H9 (cell line): ENCODE results near the gene CHAC2. TPM values are rescaled to one million over a fixed set of nuclear protein-coding genes. Genes with fewer than 3 reads are reported as not detected.

Source experiments
- DNase-seq: peaks from one replicate; pipeline ENCODE4 v3.0.0-alpha.2; 2017
- H2AFZ ChIP-seq: one replicate; pipeline ENCODE4 v1.6.1; 2013; ENCODE audit warnings: mild to moderate bottlenecking, low read length, control low read depth, moderate library complexity
- H2AK5ac ChIP-seq: 2 replicates; pipeline ENCODE4 v1.6.1; 2013; ENCODE audit warnings: low read length, control low read depth, mixed read lengths; ENCODE audit not compliant: insufficient read length
- H2BK120ac ChIP-seq: one replicate; pipeline ENCODE4 v1.6.1; 2013; ENCODE audit warnings: low read depth, mild to moderate bottlenecking, low read length, control low read depth, inconsistent platforms; ENCODE audit not compliant: poor library complexity, severe bottlenecking
- H2BK12ac ChIP-seq: 2 replicates; pipeline ENCODE4 v1.6.1; 2013; ENCODE audit warnings: low read length, control low read depth, mixed read lengths, low read depth; ENCODE audit not compliant: insufficient read length
- H2BK15ac ChIP-seq: 2 replicates; pipeline ENCODE4 v1.6.1; 2013; ENCODE audit warnings: low read depth, low read length, control low read depth
- H2BK20ac ChIP-seq: one replicate; pipeline ENCODE4 v1.6.1; 2013; ENCODE audit warnings: low read depth, mild to moderate bottlenecking, low read length, control low read depth, inconsistent platforms; ENCODE audit not compliant: poor library complexity, severe bottlenecking
- H2BK5ac ChIP-seq: 2 replicates; pipeline ENCODE4 v1.6.1; 2013; ENCODE audit warnings: low read length, control low read depth, mixed read lengths; ENCODE audit not compliant: insufficient read length
- H3K14ac ChIP-seq: 2 replicates; pipeline ENCODE4 v1.6.1; 2013; ENCODE audit warnings: low read length, control low read depth; ENCODE audit not compliant: insufficient read depth
- H3K18ac ChIP-seq: 2 replicates; pipeline ENCODE4 v1.6.1; 2013; ENCODE audit warnings: low read depth, mild to moderate bottlenecking, mixed read lengths, low read length, control low read depth; ENCODE audit not compliant: insufficient read length
- H3K23ac ChIP-seq: 2 replicates; pipeline ENCODE4 v1.6.1; 2013; ENCODE audit warnings: low read length, control low read depth, mixed read lengths, low read depth; ENCODE audit not compliant: insufficient read length
- H3K23me2 ChIP-seq: 2 replicates; pipeline ENCODE4 v1.6.1; 2013; ENCODE audit warnings: low read depth, mild to moderate bottlenecking, mixed read lengths, low read length, control low read depth; ENCODE audit not compliant: insufficient read length, poor library complexity, severe bottlenecking
- H3K27ac ChIP-seq: 2 replicates; pipeline ENCODE4 v1.5.1; 2013; ENCODE audit warnings: low read length, control low read depth, mixed read lengths, low read depth; ENCODE audit not compliant: insufficient read length
- H3K27me3 ChIP-seq: 2 replicates; pipeline ENCODE4 v1.6.1; 2013; ENCODE audit warnings: low read length, control low read depth, inconsistent platforms; ENCODE audit not compliant: insufficient read depth
- H3K4ac ChIP-seq: 2 replicates; pipeline ENCODE4 v1.6.1; 2013; ENCODE audit warnings: low read depth, mild to moderate bottlenecking, control low read depth, inconsistent platforms, low read length, moderate library complexity
- H3K4me1 ChIP-seq: 2 replicates; pipeline ENCODE4 v1.6.1; 2013; ENCODE audit warnings: low read length, control low read depth, inconsistent platforms; ENCODE audit not compliant: insufficient read depth
- H3K4me2 ChIP-seq: 2 replicates; pipeline ENCODE4 v1.6.1; 2013; ENCODE audit warnings: low read length, control low read depth, mixed read lengths; ENCODE audit not compliant: insufficient read length, insufficient read depth
- H3K56ac ChIP-seq: 2 replicates; pipeline ENCODE4 v1.6.1; 2013; ENCODE audit warnings: low read depth, mild to moderate bottlenecking, mixed read lengths, low read length, control low read depth; ENCODE audit not compliant: insufficient read length
- H3K79me1 ChIP-seq: 2 replicates; pipeline ENCODE4 v1.6.1; 2013; ENCODE audit warnings: low read depth, mild to moderate bottlenecking, moderate library complexity, low read length, control low read depth, inconsistent platforms; ENCODE audit not compliant: insufficient read depth, poor library complexity, severe bottlenecking
- H3K79me2 ChIP-seq: 2 replicates; pipeline ENCODE4 v1.6.1; 2013; ENCODE audit warnings: low read length, control low read depth, inconsistent platforms; ENCODE audit not compliant: insufficient read depth
- H3K9ac ChIP-seq: 2 replicates; pipeline ENCODE4 v1.6.1; 2013; ENCODE audit warnings: low read length, control low read depth, mixed read lengths; ENCODE audit not compliant: insufficient read length; ENCODE audit errors: extremely low read depth
- H3K9me3 ChIP-seq: one replicate; pipeline ENCODE4 v1.6.1; 2013; ENCODE audit warnings: low read depth, low read length, inconsistent platforms; ENCODE audit not compliant: control insufficient read depth
- H3T11ph ChIP-seq: one replicate; pipeline ENCODE4 v1.6.1; 2013; ENCODE audit warnings: mild to moderate bottlenecking, low read length, control low read depth, inconsistent platforms
- H4K20me1 ChIP-seq: one replicate; pipeline ENCODE4 v1.6.1; 2013; ENCODE audit not compliant: control insufficient read depth, insufficient read length, insufficient read depth
- H4K5ac ChIP-seq: 2 replicates; pipeline ENCODE4 v1.6.1; 2013; ENCODE audit warnings: low read depth, mild to moderate bottlenecking, mixed read lengths, low read length, control low read depth; ENCODE audit not compliant: insufficient read length
- H4K8ac ChIP-seq: replicated peaks from 2 replicates; pipeline ENCODE4 v1.6.1; 2013; ENCODE audit warnings: low read length, control low read depth, mixed read lengths, low read depth; ENCODE audit not compliant: insufficient read length
- H4K91ac ChIP-seq: 2 replicates; pipeline ENCODE4 v1.6.1; 2013; ENCODE audit warnings: low read depth, mild to moderate bottlenecking, moderate library complexity, mixed read lengths, low read length, control low read depth; ENCODE audit not compliant: insufficient read length
- H3K27ac Mint-ChIP-seq, 3 experiments: 2 replicates in 2 of 3; 3 replicates in 1 of 3; pipeline ENCODE4 v1.8.0; 2020 to 2021; ENCODE audit warnings: mixed read lengths in 3 of 3, mild to moderate bottlenecking in 1 of 3, moderate library complexity in 1 of 3
- H3K27me3 Mint-ChIP-seq: 2 replicates; pipeline ENCODE4 v1.8.0; 2021; ENCODE audit warnings: low read depth, mild to moderate bottlenecking, moderate library complexity, mixed read lengths
- H3K36me3 Mint-ChIP-seq, 3 experiments: 2 replicates in 2 of 3; 3 replicates in 1 of 3; pipeline ENCODE4 v1.8.0; 2020 to 2021; ENCODE audit warnings: low read depth in 3 of 3, mixed read lengths in 3 of 3; ENCODE audit not compliant: insufficient read depth in 1 of 3
- H3K4me1 Mint-ChIP-seq, 2 experiments: 2 replicates each; pipeline ENCODE4 v1.8.0; 2020; ENCODE audit warnings: mixed read lengths in 2 of 2
- H3K4me3 Mint-ChIP-seq, 2 experiments: 2 replicates in 1 of 2; 3 replicates in 1 of 2; pipeline ENCODE4 v1.8.0; 2020 to 2021; ENCODE audit warnings: mild to moderate bottlenecking in 2 of 2, mixed read lengths in 2 of 2, moderate library complexity in 1 of 2
- H3K9me3 Mint-ChIP-seq, 2 experiments: 2 replicates in 1 of 2; 3 replicates in 1 of 2; pipeline ENCODE4 v1.8.0; 2020; ENCODE audit warnings: mild to moderate bottlenecking in 2 of 2, mixed read lengths in 2 of 2, moderate library complexity in 1 of 2
- WGBS: extraction: QIAGEN DNeasy Blood & Tissue Kit; methylation state at CpG from one replicate; pipeline ENCODE4 v1.1.7; 2013; ENCODE audit warnings: missing lambda C conversion rate, low lambda C conversion rate, mixed read lengths; ENCODE audit not compliant: insufficient read length; ENCODE audit errors: extremely low coverage; 5-methylcytosine and 5-hydroxymethylcytosine counted together
- total RNA-seq: library from RNA; stranded (reverse); gene quantifications from 2 replicates; pipeline ENCODE4 v1.2.1, GENCODE V29; 2021
- TF ChIP-seq, protein P1 (sequence below): fragments of 200-600 bp; sonication (generic); conservative IDR thresholded peaks from 3 replicates; pipeline ENCODE4 v1.8.0; 2021; ENCODE audit warnings: antibody characterized with exemption, mild to moderate bottlenecking

CHAC2 gene
- total RNA-seq, 1 experiment from 2014 or later, result 11.3 TPM

DNA sequence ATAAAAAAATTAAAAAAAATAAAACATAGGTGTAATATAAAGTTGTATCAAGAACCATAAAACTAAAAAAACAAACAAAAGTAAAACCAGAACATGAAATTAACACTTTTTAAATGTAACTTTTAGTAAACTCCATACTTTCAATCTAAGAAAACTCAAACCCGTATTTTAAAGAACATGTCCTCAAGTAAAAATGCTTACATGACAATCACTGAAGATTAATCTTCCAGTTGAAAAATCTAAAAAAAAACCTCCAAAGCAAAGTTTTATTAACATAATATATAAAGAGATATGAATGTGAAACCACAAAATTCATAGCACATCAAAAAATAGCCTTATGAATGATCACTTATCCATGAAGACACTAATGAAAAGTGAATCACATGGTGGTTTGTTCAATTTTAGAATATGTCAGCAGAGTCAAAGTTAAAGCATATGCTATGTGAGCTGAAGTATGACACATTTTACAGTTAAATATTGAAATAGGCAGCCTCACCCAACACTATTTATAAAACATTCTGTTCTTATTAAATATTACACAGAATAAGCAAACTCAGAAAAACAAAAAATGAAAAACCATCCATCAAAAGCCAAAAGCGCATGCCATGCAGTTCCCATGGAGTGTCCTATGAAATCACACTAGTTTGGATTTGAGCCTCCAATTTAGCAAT, 23.1 kb upstream of the CHAC2 start:
- Histone ChIP-seq H3K9ac (no peak overlapping the region), H3K4me2 (no peak overlapping the region), H2BK12ac (no peak overlapping the region), H3K27me3 (no peaks in the 10 kb centered on the region), H3K18ac (no peak overlapping the region), H2BK15ac (no peak overlapping the region), H3K79me2 (no peaks in the 10 kb centered on the region), H4K5ac (no peak overlapping the region), H3K14ac (no peak overlapping the region), H2BK5ac (no peak overlapping the region), H3K79me1 (no peaks in the 10 kb centered on the region), H3K4ac (no peak overlapping the region), H3T11ph (no peak overlapping the region), H4K20me1 (no peaks in the 10 kb centered on the region), H2BK20ac (no peak overlapping the region), H2BK120ac (no peak overlapping the region), H3K23ac (no peak overlapping the region), H3K9me3 (no peaks in the 10 kb centered on the region), H4K8ac (no peak overlapping the region), H3K4me1 (no peaks in the 10 kb centered on the region), H4K91ac (no peak overlapping the region), H3K23me2 (no peaks in the 10 kb centered on the region), H2AFZ (no peak overlapping the region), H2AK5ac (no peak overlapping the region), H3K56ac (no peak overlapping the region), H3K27ac (no peak overlapping the region)
- H3K4me3 Mint-ChIP-seq, result no peak overlapping the region
- H3K27ac Mint-ChIP-seq, result no peak overlapping the region
- no CpG with 5 or more reads among the region's 2 CpGs for WGBS
- DNase-seq, result no peak
- no peaks in the 10 kb centered on the region for H3K4me1 Mint-ChIP-seq
- no peaks in the 10 kb centered on the region for H3K9me3 Mint-ChIP-seq
- H3K36me3 Mint-ChIP-seq, result peaks cover 0 to 28% (median 25%) of the 10 kb centered on the region in 3 experiments; a peak in 6 of 7 replicates
- H3K27me3 Mint-ChIP-seq, result no peaks in the 10 kb centered on the region
- TF ChIP-seq, protein P1, sequence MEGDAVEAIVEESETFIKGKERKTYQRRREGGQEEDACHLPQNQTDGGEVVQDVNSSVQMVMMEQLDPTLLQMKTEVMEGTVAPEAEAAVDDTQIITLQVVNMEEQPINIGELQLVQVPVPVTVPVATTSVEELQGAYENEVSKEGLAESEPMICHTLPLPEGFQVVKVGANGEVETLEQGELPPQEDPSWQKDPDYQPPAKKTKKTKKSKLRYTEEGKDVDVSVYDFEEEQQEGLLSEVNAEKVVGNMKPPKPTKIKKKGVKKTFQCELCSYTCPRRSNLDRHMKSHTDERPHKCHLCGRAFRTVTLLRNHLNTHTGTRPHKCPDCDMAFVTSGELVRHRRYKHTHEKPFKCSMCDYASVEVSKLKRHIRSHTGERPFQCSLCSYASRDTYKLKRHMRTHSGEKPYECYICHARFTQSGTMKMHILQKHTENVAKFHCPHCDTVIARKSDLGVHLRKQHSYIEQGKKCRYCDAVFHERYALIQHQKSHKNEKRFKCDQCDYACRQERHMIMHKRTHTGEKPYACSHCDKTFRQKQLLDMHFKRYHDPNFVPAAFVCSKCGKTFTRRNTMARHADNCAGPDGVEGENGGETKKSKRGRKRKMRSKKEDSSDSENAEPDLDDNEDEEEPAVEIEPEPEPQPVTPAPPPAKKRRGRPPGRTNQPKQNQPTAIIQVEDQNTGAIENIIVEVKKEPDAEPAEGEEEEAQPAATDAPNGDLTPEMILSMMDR, result no peak
